OCI-LY7 (cell line): ENCODE data around the gene TGM1.

Source experiments
- CTCF ChIP-seq: fragments of 200-600 bp; sonication (generic); conservative IDR thresholded peaks from 2 replicates; pipeline ENCODE4 v1.5.1; 2014; ENCODE audit warnings: mild to moderate bottlenecking, antibody characterized with exemption, low read length, moderate library complexity, mixed read lengths
- EZH2phosphoT487 ChIP-seq: fragments of 200-600 bp; sonication (generic); IDR thresholded peaks from 2 replicates; pipeline ENCODE4 v1.6.1; 2018; ENCODE audit warnings: low read depth, borderline replicate concordance, mild to moderate bottlenecking, mixed run types, antibody characterized with exemption, low read length, moderate library complexity, mixed read lengths

GRCh38 chr14:24278424-24278823 lies 15.4 kb upstream of the TGM1 start:
- no peak for TF ChIP-seq CTCF
- TF ChIP-seq EZH2phosphoT487: no peak
